Measurements from ENCODE around the gene UPF2.
A peak's percentile ranks its signal among the peaks of the same experiment; 100 is the strongest.

The UPF2 gene

DNA sequence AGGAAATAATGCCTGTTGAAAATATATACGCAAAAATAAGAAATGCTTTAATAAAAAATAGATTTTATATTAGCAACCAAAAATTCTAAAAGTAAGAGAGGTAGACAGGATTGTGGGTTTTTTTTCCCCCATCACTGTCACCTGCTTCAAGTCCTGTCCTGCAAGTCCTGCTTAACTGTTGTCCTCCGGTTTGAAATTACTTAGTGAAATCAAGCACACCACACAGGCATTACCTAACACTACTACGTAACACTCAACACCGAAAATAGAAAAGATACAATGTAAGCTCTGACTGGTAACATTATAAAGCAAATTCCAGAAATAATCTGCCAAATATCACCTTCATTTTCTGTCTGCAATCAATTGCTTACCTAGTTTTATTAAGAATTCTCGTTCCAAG lies 90.9 kb downstream of the UPF2 start:
- DNase-seq = no peak

DNA sequence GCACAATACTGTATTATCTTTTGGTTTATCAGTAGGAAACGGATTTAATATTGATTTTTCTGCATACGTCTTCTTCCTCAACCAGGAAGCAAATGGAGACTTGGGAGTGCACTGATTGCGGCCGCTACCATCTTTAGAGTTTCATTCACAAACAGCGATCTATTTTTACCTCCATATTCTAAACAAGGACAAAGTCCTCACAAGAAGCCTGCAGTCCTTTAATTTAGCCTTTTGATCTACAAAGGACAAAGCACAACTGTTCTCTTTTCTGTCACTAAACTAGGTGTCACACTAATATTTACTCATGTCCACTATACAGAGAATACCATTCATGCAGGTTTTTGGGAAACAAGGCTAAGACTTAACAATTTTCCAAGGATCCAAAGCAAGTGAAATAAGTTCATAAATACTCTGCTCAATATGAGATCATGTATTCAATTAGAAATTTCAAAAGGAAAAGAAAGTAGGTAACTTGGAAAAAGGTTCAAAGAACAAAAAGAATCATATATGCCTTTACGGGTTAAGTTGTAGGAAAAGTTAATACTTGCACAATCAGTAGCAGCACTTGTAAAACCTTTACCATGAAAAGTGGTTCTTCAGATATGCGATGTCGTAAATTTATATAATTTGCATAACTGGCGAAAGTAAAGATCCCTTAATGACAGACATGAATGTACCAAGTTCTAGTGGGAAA lies 92.1 kb downstream of the UPF2 start:
- no peak for DNase-seq

DNA sequence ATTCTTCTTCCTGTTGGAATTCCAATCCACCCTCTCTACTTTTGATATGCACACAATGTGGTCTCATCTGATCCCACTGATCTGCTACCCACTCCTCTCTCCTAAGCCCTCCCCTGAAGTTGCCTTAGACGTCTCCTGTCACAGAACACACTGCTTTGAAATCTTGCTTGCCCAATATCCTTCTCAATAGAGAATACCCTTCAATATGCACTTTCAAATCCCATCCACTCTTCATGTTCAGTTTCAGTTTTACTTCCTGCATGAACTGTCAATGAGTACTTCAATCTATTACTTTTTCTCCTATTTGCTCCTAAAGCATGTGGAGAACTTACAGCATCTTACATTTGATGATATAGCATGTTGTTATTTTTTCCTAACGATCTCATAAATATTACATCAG lies 93.5 kb downstream of the UPF2 start:
- no peak for DNase-seq

GRCh38 chr10:11946652-11947051 lies 96.0 kb downstream of the UPF2 start:
- DNase-seq = no peak

- no peak for DNase-seq
Observed at GRCh38 chr10:11936389-11937152, 106.0 kb downstream of the UPF2 start.

- DNase-seq = no peak
Observed at GRCh38 chr10:11934262-11934661, 108.3 kb downstream of the UPF2 start.

DNA sequence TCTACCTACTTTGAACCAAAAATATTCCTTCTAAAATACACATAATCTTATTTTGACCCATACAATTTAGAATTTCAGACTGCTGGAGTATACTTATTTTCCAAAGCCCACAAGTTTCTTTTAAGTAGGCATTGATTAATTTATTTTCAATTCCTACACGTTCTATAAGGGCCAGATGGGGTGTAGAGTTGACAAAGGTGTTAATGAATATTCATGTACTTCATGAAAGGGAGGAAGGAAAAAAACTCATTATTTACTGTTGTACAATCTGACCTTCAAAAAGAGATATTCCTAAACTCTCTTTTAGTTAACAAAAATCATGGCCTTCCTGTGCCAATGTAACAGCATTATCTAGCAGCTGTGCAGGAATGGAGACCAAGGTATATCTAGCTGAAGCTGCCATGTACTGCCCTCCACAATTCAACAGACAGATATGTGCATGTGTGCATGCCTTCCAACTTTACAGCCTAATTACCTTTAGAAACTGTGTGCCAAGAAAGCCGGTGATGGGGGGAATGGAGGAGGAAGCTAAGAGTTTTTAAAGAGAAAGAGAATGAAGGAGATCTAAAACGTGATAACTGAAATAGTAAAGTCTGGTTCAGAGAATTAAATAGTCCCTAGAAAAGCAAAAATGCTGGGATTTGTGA lies 108.9 kb downstream of the UPF2 start:
- no peak for DNase-seq

GRCh38 chr10:11931038-11931437 lies 111.6 kb downstream of the UPF2 start:
- DNase-seq = no peak

GRCh38 chr10:11930312-11930978 lies 112.2 kb downstream of the UPF2 start:
- no peak for DNase-seq

GRCh38 chr10:11927746-11928145 lies 114.9 kb downstream of the UPF2 start:
- DNase-seq = no peak

DNA sequence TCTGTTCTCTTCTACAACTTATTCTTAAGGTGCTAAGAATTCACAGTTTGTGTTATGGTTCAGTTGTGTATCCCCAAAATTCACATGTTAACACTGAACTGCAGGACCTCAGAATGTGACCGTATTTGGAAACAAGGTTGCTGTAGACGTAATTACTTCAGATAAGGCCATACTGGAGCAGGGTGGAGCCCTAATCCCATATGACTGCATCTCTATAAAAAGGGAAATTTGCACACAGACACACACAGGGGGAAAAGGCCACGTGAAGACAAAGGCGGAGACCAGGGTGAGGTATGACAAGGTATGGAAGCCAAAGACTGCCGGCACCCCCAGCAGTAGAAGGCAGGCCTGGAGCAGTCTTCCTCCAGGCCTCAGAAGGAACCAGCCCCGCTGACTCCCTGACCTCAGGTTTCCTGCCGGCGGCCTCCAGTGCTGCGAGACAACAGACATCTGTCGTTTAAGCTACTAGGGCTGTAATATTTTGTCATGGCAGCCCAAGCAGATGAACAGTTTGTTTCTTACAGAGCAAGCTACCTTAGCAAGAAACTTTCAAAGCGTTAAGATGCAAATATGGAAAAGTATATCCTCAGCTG lies 120.7 kb downstream of the UPF2 start:
- peak; percentile 24 for DNase-seq

DNA sequence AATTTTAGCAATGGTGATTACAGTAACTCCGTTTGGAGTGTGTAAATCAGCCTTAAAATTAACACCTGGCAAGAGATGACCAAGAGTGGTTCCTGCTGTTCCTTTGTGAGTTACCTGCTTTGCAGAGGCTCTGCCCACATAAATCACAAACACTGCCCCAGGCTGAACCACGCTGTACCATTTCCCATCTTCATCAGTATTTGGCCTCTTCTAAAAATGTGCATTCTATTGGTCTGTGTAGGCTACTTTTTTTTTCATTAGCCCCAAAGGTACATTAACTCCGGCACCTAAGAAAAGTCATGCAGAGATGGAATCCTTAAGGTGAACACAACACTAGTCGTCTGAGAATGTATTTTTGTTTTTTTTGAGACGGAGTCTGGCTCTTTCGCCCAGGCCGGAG lies 123.3 kb downstream of the UPF2 start:
- DNase-seq = no peak

DNA sequence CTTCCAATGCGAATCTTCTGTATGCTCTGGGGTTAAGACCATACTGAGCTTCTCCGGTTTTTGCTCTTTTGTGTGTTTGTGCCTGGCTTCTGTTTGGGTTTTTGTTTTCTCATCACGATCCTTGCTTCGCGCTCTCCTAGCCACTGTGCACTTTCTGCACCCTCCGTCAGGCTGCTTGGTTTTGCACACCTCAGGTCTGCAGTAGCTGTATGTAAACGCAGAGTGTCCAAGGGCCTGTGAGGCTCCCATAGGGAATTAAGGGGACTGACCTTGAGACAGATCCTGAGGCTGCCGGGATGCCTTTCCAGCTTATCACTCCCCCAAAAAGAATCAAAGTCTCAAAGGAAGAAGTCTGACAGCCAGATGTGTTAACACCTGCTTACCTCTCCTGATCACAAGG lies 124.2 kb downstream of the UPF2 start:
- DNase-seq = no peak

DNA sequence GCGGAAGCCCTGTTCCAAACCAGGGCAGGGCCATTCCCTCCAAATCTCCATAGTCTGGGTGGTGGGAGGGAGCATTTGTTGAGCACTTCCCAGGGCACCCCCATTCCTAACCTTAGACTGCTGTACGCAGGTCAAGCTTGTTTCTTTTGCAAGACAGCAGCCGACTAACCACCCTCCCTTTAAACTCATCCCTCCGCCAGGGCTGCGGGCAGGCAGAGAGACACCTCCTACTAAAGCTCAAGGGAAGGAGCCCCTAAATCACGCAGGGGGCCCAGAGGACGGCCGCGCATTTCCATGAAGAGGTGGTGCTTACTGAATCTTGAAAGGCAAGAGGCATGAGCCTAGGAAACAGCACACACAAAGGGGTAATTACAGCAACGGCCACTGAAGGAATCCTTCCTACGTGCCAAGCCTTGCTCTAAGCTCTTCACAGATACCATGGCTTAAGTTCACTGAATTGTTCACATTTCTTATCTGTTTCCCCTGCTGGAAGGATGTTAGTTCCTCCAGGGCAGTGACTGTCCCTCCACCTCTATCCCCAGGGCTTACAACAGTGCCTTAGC lies 129.4 kb downstream of the UPF2 start:
- no peak for DNase-seq

- no peak for DNase-seq
Observed at GRCh38 chr10:11910102-11910501, 132.5 kb downstream of the UPF2 start.

DNA sequence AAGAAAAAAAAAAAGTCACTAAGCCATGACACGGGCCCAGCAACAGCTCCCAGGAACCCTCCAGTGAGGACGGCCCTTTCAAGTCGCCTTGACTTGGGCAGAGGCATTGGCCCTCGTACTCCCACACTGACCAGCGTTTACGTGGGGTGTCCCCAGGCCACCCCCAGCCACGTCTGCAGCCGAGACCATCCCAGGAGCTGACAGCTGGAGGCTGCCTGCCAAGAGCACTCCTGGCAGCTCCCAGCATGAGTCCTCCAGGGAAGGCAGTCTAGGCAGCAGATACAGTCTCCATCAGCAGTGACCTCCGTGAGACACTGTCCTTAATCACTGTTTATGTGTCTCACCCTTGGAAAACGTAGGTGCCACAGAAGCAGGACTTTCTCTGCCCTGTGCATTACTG lies 133.0 kb downstream of the UPF2 start:
- no peak for DNase-seq

DNA sequence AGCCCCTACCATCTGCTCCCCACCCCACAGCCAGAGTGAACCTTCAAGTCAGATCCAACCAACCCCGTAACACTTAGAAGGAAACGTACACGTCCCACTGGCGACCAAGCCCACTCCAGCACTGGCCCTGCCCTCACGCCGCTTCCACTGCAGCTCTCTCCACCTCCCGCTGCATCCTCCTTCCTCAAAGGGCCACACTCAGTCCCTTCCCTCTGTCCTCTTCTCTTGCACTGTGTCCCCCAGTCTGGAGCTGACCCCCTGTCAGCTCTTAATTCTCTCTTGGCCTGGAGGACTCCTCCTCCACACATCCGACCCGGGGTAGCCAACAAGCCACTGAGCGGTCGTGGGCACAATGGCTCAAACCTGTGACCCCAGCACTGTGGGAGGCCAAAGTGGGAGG lies 133.6 kb downstream of the UPF2 start:
- DNase-seq = no peak

DNA sequence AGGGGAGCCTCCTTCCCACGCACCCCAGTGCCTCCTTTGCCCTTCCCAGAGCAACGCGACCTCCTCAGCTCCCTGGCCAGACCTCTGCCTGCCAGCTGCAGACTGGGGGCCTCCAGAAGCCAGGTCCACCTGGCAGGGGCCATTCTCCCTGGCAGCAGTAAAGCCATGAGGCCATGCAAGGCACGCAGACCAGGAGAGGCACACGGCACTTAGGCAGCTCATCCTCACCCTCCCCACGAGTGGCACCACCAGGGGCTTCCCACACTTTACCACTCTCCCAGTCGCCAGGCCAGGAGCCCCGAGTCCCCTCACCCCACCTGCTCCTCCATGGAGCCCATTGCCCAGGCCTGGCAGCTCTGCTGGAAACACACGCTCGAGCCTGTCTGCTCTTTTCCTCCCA lies 134.1 kb downstream of the UPF2 start:
- no peak for DNase-seq

- no peak for DNase-seq
Observed at GRCh38 chr10:11907914-11908313, 134.7 kb downstream of the UPF2 start.

DNA sequence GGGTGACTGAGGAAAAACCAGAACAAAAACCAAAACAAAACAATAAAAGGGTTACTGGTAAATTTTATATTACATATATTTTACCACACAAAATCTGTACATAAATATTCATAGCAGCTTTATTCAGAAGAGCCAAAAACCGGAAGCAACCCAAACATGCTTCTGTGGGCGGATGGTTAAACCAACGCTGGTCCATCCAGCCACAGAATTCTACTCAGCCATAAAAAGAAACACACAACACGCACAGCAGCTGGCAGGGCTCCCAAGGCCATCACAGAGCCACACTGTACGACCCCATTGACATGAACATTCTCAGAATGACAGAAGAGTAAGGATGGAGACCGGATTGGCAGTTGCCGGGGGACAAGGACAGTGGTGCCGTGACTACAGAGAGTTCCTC lies 135.9 kb downstream of the UPF2 start:
- no peak for DNase-seq

DNA sequence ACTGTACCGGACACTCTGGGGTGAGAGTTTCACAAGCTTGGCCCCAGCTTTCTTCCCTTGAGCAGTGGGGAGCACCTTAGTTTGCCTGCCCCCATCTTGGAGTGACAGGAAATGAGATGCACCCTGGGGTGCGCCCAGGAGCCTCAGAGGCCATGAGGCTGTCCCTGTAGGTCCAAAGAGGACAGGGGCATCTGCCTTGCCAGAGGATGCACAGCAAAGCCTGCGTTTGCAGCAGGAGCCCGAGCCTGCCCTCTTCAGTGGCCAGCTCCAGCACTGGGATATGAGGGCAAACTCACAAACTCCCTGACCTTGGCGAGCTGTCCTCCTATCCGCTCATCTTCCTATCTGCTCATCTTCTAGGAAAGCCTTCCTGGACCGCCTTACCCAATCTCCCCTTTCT lies 140.0 kb downstream of the UPF2 start:
- DNase-seq = no peak

- DNase-seq = no peak
Observed at GRCh38 chr10:11901833-11902475, 140.7 kb downstream of the UPF2 start.
